Heart left ventricle (tissue), 13 donors: ENCODE results near the gene ITPR2.

Experiments used
- POLR2A ChIP-seq, 2 donors: fragments of 450-650 bp; IDR thresholded peaks; one replicate each; pipeline ENCODE4 v1.6.1; 2017; ENCODE audit warnings: antibody characterized with exemption in 2 of 2, mild to moderate bottlenecking in 2 of 2, moderate library complexity in 2 of 2
- TF ChIP-seq, protein P1 (sequence below), 12 donors: fragments of 200-600 bp; sonication (generic) in 4 of 12; IDR thresholded peaks; one replicate each; pipeline versions ENCODE4 v1.5.0 to v1.8.0; 2018 to 2022; ENCODE audit warnings: antibody characterized with exemption in 12 of 12, mild to moderate bottlenecking in 5 of 12
- donor health status: ischemic (EF 13 %, LVEDD 7.1; RV severe dilation, severe dysfunction).
- donor health status: DM: no; HTN: yes; CAD: no.
- donor health status: DM: no; HTN: no; CAD: no.
- donor health status: ischemic (EF 25% LVEDD 6.9; RV normal size, moderate dysfunction).
- donor health status: ischemic (EF 25% LVEDD 5.7; RV mildly dilated, moderate dysfunction).
- donor health status: ischemic (EF 35%, LVEDD 5.7; RV mildly dilated, moderate dysfunction).
- donor health status: nonischemic (EF 11% LVEDD 7.7; RV severe dilation, severe dysfunction).
- donor health status: DM: yes; HTN: yes; CAD: no.
- donor health status: PGD.
- donor health status: ischemic (EF 29% LVEDD 5.4; RV normal size, mild dysfunction).
- donor health status: nonischemic (EF 23%, LVEDD 6.1; RV moderate dilation, normal function).

GRCh38 chr12:26795910-26796309 is 37.1 kb downstream of the ITPR2 start:
- TF ChIP-seq POLR2A (IDR thresholded peaks at IDR 0.05): no peak
- TF ChIP-seq, protein P1, sequence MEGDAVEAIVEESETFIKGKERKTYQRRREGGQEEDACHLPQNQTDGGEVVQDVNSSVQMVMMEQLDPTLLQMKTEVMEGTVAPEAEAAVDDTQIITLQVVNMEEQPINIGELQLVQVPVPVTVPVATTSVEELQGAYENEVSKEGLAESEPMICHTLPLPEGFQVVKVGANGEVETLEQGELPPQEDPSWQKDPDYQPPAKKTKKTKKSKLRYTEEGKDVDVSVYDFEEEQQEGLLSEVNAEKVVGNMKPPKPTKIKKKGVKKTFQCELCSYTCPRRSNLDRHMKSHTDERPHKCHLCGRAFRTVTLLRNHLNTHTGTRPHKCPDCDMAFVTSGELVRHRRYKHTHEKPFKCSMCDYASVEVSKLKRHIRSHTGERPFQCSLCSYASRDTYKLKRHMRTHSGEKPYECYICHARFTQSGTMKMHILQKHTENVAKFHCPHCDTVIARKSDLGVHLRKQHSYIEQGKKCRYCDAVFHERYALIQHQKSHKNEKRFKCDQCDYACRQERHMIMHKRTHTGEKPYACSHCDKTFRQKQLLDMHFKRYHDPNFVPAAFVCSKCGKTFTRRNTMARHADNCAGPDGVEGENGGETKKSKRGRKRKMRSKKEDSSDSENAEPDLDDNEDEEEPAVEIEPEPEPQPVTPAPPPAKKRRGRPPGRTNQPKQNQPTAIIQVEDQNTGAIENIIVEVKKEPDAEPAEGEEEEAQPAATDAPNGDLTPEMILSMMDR (IDR thresholded peaks at IDR 0.05): no peak
